GM21381 (cell line): ENCODE results near the gene TNRC18.
"Not testable (repeated sequence)": the region's sequence is repeated elsewhere in the genome, so short reads cannot be mapped to it uniquely, and the experiment has no call there.

Experiments
- ATAC-seq: cut with Tn5 transposase; IDR thresholded peaks from one replicate; pipeline ENCODE4 v1.9.1; 2021; ENCODE audit warnings: mild to moderate bottlenecking, moderate library complexity; ENCODE audit not compliant: unreplicated experiment

The TNRC18 gene

GRCh38 chr7:5300366-5300765 is 123.3 kb downstream of the TNRC18 start:
- no peak for ATAC-seq

- no peak for ATAC-seq
Measured at GRCh38 chr7:5296611-5297226, 126.9 kb downstream of the TNRC18 start.

- ATAC-seq: no peak
Measured at GRCh38 chr7:5296015-5296610, 127.5 kb downstream of the TNRC18 start.

GRCh38 chr7:5295039-5296014 is 128.3 kb downstream of the TNRC18 start:
- ATAC-seq: no peak

- ATAC-seq: no peak
Measured at GRCh38 chr7:5294169-5294987, 129.3 kb downstream of the TNRC18 start.

GRCh38 chr7:5291711-5292335 is 131.8 kb downstream of the TNRC18 start:
- not testable (repeated sequence) for ATAC-seq

GRCh38 chr7:5291301-5291700 is 132.3 kb downstream of the TNRC18 start:
- no peak for ATAC-seq

GRCh38 chr7:5289355-5289754 is 134.3 kb downstream of the TNRC18 start:
- no peak for ATAC-seq

- ATAC-seq: not testable (repeated sequence)
Measured at GRCh38 chr7:5288560-5288959, 135.1 kb downstream of the TNRC18 start.

GRCh38 chr7:5287802-5288201 is 135.8 kb downstream of the TNRC18 start:
- ATAC-seq: no peak

GRCh38 chr7:5287373-5287772 is 136.3 kb downstream of the TNRC18 start:
- not testable (repeated sequence) for ATAC-seq

GRCh38 chr7:5286933-5287332 is 136.7 kb downstream of the TNRC18 start:
- ATAC-seq: no peak

- no peak for ATAC-seq
Measured at GRCh38 chr7:5284304-5285281, 139.0 kb downstream of the TNRC18 start.

- ATAC-seq: no peak
Measured at GRCh38 chr7:5283421-5284303, 140.0 kb downstream of the TNRC18 start.

GRCh38 chr7:5282543-5283316 is 140.9 kb downstream of the TNRC18 start, which contains the start of gene SLC29A4:
TSS of gene SLC29A4 (plus strand) at chr7:5282943. CDS start at chr7:5287817, 4,874 bp downstream.
- ATAC-seq: no peak

- not testable (repeated sequence) for ATAC-seq
Measured at GRCh38 chr7:5281598-5282500, 141.8 kb downstream of the TNRC18 start.
